Measurements from ENCODE around the gene SGIP1.

Gene SGIP1

GRCh38 chr1:66532214-66532613, 1.7 kb upstream of the SGIP1 start:
- H3K27ac ChIP-seq: no peak overlapping the region
- TF ChIP-seq, protein P1, sequence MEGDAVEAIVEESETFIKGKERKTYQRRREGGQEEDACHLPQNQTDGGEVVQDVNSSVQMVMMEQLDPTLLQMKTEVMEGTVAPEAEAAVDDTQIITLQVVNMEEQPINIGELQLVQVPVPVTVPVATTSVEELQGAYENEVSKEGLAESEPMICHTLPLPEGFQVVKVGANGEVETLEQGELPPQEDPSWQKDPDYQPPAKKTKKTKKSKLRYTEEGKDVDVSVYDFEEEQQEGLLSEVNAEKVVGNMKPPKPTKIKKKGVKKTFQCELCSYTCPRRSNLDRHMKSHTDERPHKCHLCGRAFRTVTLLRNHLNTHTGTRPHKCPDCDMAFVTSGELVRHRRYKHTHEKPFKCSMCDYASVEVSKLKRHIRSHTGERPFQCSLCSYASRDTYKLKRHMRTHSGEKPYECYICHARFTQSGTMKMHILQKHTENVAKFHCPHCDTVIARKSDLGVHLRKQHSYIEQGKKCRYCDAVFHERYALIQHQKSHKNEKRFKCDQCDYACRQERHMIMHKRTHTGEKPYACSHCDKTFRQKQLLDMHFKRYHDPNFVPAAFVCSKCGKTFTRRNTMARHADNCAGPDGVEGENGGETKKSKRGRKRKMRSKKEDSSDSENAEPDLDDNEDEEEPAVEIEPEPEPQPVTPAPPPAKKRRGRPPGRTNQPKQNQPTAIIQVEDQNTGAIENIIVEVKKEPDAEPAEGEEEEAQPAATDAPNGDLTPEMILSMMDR (IDR thresholded peaks at IDR 0.05): no peak
- no peak for TF ChIP-seq ZFX (IDR thresholded peaks at IDR 0.05; ENCODE audit: borderline replicate concordance)

DNA sequence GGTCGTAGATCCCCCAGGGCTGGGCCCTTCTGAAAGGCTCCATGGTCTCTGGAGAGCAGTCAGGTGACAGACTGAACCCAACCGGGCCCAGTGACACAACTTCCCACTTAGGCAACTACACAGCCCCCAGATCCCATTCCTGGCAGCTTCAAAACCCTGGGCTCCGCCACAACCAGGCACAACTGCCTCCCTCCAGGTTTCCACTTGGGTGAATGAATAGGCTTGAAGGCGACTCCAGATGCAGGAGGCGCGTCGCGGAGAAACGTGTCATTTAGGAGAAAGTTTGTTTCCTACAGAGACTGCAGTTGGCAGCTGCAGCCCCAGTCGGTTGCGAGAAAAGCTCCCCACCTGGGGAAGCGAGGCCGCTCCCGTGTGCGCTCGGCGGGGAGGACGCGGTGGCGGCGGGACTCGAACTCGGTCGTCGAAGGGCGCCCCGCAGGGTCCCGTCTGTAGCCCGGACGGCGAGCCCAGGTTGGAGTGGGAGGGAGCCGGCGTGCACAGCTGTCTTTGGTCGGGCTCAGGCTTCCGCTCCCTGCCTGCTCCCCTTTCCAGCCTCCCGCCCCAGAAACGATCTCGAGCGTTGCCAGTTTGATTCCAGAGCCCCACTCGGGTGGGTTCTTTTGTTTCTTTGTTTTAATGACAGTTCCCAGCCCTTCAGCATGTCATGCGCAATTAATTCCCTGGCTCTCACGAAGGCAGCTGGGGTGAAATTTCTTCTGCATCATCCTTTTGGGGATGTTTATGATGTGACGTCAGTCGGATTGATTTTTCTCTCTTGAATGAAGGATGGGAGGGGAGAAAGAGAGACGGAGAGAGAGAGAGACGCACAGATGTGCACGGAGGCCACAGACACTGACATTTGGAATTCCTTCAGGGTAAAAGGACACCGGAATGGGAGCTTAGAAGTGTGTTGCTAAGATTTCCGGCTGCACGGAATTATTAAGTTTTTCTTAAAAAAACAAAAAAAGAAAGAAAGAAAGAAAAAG, 862 bp upstream of the SGIP1 start:
- TF ChIP-seq, protein P1 (IDR thresholded peaks at IDR 0.05): no peak
- no peak for TF ChIP-seq ZFX (IDR thresholded peaks at IDR 0.05; ENCODE audit: borderline replicate concordance)
- no peak overlapping the region for H3K27ac ChIP-seq

GRCh38 chr1:66535061-66535460, 1.1 kb downstream of the SGIP1 start:
- H3K27ac ChIP-seq: no peak overlapping the region
- no peak for TF ChIP-seq ZFX (IDR thresholded peaks at IDR 0.05; ENCODE audit: borderline replicate concordance)
- TF ChIP-seq, protein P1 (IDR thresholded peaks at IDR 0.05): no peak

DNA sequence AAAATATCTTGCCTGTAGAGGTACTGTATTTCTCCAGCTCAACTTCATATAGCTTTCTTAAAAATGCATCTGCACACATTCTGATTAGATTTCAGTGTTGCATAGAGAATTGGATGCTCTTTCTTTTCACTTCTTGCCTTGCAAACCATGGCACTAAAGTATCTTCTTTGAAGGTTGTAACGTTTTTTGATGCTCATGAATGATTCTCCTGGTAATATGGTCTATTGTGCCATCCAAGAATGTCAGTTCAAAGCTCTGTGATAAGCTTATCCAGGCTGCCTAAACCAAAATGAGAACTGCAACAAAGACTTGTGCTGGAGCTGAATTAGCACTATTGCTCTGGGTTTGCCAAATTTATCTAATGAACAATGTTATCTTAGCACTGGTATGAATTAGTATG, 1.9 kb downstream of the SGIP1 start:
- TF ChIP-seq, protein P1 (IDR thresholded peaks at IDR 0.05): no peak
- no peak for TF ChIP-seq ZFX (IDR thresholded peaks at IDR 0.05; ENCODE audit: borderline replicate concordance)
- no peak overlapping the region for H3K27ac ChIP-seq

DNA sequence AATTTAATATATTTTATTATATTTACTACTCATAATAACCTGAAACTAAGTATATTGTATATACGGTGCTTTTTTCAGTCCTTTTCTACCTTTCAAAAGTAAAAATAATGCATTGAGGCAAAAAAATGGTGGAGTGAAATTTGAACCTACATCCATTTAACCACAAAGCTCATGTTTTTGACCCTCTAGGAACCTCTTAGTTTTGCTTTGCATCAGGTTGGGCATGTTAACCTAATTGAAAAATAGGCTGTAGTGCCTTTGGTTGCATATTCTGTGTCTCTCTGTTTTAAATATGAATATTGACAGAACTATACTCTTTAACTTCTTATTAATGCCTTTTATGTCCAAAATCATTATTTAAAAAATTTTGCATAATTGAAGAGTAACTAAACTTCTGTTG, 3.8 kb downstream of the SGIP1 start:
- no peak overlapping the region for H3K27ac ChIP-seq
- TF ChIP-seq, protein P1 (IDR thresholded peaks at IDR 0.05): no peak
- no peak for TF ChIP-seq ZFX (IDR thresholded peaks at IDR 0.05; ENCODE audit: borderline replicate concordance)

GRCh38 chr1:66539491-66539890, 5.5 kb downstream of the SGIP1 start:
- no peak overlapping the region for H3K27ac ChIP-seq
- TF ChIP-seq, protein P1 (IDR thresholded peaks at IDR 0.05): no peak
- TF ChIP-seq ZFX (IDR thresholded peaks at IDR 0.05; ENCODE audit: borderline replicate concordance): no peak

GRCh38 chr1:66540434-66541032, 6.6 kb downstream of the SGIP1 start:
- no peak for TF ChIP-seq ZFX (IDR thresholded peaks at IDR 0.05; ENCODE audit: borderline replicate concordance)
- TF ChIP-seq, protein P1 (IDR thresholded peaks at IDR 0.05): no peak
- H3K27ac ChIP-seq: no peak overlapping the region

All from 22Rv1 (cell line).